Measurements from ENCODE around the gene GNPDA1. TPM values are rescaled to one million over a fixed set of nuclear protein-coding genes. Genes with fewer than 3 reads are reported as not detected.

GNPDA1 gene
- polyA plus RNA-seq, 1 experiment = 26.3 TPM

- no peak overlapping the region for H3K4me3 ChIP-seq (ENCODE audit: low read depth, low read length)
- TF ChIP-seq CTCF (IDR thresholded peaks at IDR 0.05; ENCODE audit: low read depth, low read length) = peak; percentile 92
- DNase-seq (ENCODE audit: low read depth, low spot score) = peak; percentile 48
- no peak overlapping the region for H3K27ac ChIP-seq (ENCODE audit: low read depth, low read length)
- H3K9me3 ChIP-seq (ENCODE audit: control insufficient read depth, insufficient read depth, low read length) = no peaks in the 10 kb centered on the region
- ChIA-PET CTCF (interaction anchor here (0.6 to 10.5 kb wide), 55 partner anchors 10 to 611 kb away, joined by 3 to 422 read pairs (median 5); partner anchors contain the start of genes ARAP3, DELE1, HDAC3 and PCDH1), POLR2A (interaction anchor here (1.1 to 1.6 kb wide), 4 partner anchors 8 to 268 kb away, joined by 3 to 13 read pairs (median 8); partner anchors contain the start of genes DELE1 and RNF14)
- H3K27me3 ChIP-seq (ENCODE audit: control insufficient read depth, insufficient read depth, low read length) = no peaks in the 10 kb centered on the region
These were observed 52.1 kb downstream of the GNPDA1 start for GRCh38 chr5:141960449-141961323.

GRCh38 chr5:141960018-141960417 is 52.8 kb downstream of the GNPDA1 start:
- Histone ChIP-seq H3K4me3 (ENCODE audit: low read depth, low read length) (no peak overlapping the region), H3K27me3 (ENCODE audit: control insufficient read depth, insufficient read depth, low read length) (peaks cover 3% of the 10 kb centered on the region), H3K9me3 (ENCODE audit: control insufficient read depth, insufficient read depth, low read length) (no peaks in the 10 kb centered on the region; the same call in 1 of the 2 replicates), H3K27ac (ENCODE audit: low read depth, low read length) (no peak overlapping the region)
- POLR2A ChIA-PET = interaction anchor here (1.1 to 1.6 kb wide), 4 partner anchors 9 to 268 kb away, joined by 3 to 13 read pairs (median 8); partner anchors contain the start of genes DELE1 and RNF14
- CTCF ChIA-PET = interaction anchor here (0.6 to 10.5 kb wide), 43 partner anchors 9 to 440 kb away, joined by 3 to 422 read pairs (median 6); partner anchors contain the start of genes DELE1, HDAC3, PCDH1 and RELL2
- peak; percentile 33 for TF ChIP-seq CTCF (IDR thresholded peaks at IDR 0.05; ENCODE audit: low read depth, low read length)
- no peak for DNase-seq (ENCODE audit: low read depth, low spot score)

GRCh38 chr5:141958546-141959172 is 54.2 kb downstream of the GNPDA1 start:
- H3K27ac ChIP-seq (ENCODE audit: low read depth, low read length) = no peak overlapping the region
- CTCF ChIA-PET = interaction anchor here (0.7 to 10.5 kb wide), 3 partner anchors 18 to 262 kb away, joined by 3 to 422 read pairs (median 48); no protein-coding TSS in a partner anchor
- POLR2A ChIA-PET = interaction anchor here (1.0 kb wide), 1 partner anchor 35 kb away, joined by 3 read pairs; the partner anchor contains the start of gene DELE1
- no peak overlapping the region for H3K4me3 ChIP-seq (ENCODE audit: low read depth, low read length)
- no peak for TF ChIP-seq CTCF (IDR thresholded peaks at IDR 0.05; ENCODE audit: low read depth, low read length)
- H3K9me3 ChIP-seq (ENCODE audit: control insufficient read depth, insufficient read depth, low read length) = no peaks in the 10 kb centered on the region; the same call in 1 of the 2 replicates
- DNase-seq (ENCODE audit: low read depth, low spot score) = no peak
- peaks cover 13% of the 10 kb centered on the region for H3K27me3 ChIP-seq (ENCODE audit: control insufficient read depth, insufficient read depth, low read length)

- no peak for TF ChIP-seq CTCF (IDR thresholded peaks at IDR 0.05; ENCODE audit: low read depth, low read length)
- CTCF ChIA-PET = interaction anchor here (0.7 to 10.5 kb wide), 4 partner anchors 11 to 261 kb away, joined by 3 to 422 read pairs (median 26); no protein-coding TSS in a partner anchor
- POLR2A ChIA-PET = interaction anchor here (1.0 kb wide), 1 partner anchor 35 kb away, joined by 3 read pairs; the partner anchor contains the start of gene DELE1
- Histone ChIP-seq H3K27ac (ENCODE audit: low read depth, low read length) (no peak within 1 kb of the TSS), H3K27me3 (ENCODE audit: control insufficient read depth, insufficient read depth, low read length) (peaks cover 17% of the 10 kb centered on the region), H3K4me3 (ENCODE audit: low read depth, low read length) (no peak within 1 kb of the TSS), H3K9me3 (ENCODE audit: control insufficient read depth, insufficient read depth, low read length) (no peaks in the 10 kb centered on the region; the same call in 1 of the 2 replicates)
- no peak for DNase-seq (ENCODE audit: low read depth, low spot score)
These were observed 54.7 kb downstream of the GNPDA1 start, which contains the start of gene PCDH12 for GRCh38 chr5:141958113-141958512. Gene PCDH12, minus strand, starts transcription at chr5:141958202. Its CDS starts 351 bp downstream, at chr5:141957851.

Measured in AG04450 (cell line).